ENCODE data around the gene ASB10.

DNA sequence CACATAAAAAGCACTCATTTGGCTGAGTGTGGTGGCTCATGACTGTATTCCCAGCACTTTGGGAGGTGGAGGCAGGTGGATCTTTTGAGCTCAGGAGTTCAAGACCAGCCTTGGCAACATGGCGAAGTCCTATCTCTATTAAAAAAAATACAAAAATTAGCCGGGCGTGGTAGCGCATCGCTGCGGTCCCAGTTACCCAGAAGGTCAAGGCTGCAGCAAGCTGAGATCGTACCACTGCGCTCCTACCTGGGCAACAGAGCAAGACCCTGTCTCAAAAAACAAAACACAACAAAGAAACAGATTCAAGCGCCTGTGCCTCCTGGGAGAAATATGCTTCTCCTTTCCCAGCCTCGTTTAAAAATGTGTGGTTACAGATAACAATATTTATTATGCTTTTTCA is 42.2 kb upstream of the ASB10 start:
- no peak for TF ChIP-seq POLR2AphosphoS5 (IDR thresholded peaks at IDR 0.05)
- TF ChIP-seq EP300 (IDR thresholded peaks at IDR 0.05) = no peak
- TF ChIP-seq, protein P1, sequence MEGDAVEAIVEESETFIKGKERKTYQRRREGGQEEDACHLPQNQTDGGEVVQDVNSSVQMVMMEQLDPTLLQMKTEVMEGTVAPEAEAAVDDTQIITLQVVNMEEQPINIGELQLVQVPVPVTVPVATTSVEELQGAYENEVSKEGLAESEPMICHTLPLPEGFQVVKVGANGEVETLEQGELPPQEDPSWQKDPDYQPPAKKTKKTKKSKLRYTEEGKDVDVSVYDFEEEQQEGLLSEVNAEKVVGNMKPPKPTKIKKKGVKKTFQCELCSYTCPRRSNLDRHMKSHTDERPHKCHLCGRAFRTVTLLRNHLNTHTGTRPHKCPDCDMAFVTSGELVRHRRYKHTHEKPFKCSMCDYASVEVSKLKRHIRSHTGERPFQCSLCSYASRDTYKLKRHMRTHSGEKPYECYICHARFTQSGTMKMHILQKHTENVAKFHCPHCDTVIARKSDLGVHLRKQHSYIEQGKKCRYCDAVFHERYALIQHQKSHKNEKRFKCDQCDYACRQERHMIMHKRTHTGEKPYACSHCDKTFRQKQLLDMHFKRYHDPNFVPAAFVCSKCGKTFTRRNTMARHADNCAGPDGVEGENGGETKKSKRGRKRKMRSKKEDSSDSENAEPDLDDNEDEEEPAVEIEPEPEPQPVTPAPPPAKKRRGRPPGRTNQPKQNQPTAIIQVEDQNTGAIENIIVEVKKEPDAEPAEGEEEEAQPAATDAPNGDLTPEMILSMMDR (IDR thresholded peaks at IDR 0.05) = no peak
- TF ChIP-seq POLR2A (IDR thresholded peaks at IDR 0.05) = no peak

Measured in sigmoid colon (tissue), 4 donors.